Liver (tissue), 9 donors: ENCODE measurements around the gene RBMS3. TPM values are rescaled to one million over a fixed set of nuclear protein-coding genes. Genes with fewer than 3 reads are reported as not detected.

Experiments
- DNase-seq: peaks from one replicate; pipeline ENCODE4 v3.0.0-alpha.2; 2017; ENCODE audit warnings: low spot score
- H3K27ac ChIP-seq, 2 donors: one replicate each; pipeline ENCODE4 v1.7.0; 2013; ENCODE audit warnings: inconsistent platforms in 2 of 2, low read length in 2 of 2, control low read depth in 1 of 2, low read depth in 1 of 2, mild to moderate bottlenecking in 1 of 2
- H3K27me3 ChIP-seq, 4 donors: one replicate each; pipeline versions ENCODE4 v1.6.1 to v1.7.0; 2013; ENCODE audit warnings: low read length in 3 of 4, inconsistent platforms in 1 of 4, mild to moderate bottlenecking in 1 of 4, moderate library complexity in 1 of 4; ENCODE audit not compliant: control insufficient read depth in 4 of 4, insufficient read depth in 4 of 4
- H3K36me3 ChIP-seq, 4 donors: one replicate each; pipeline versions ENCODE4 v1.6.1 to v1.7.0; 2013; ENCODE audit warnings: low read length in 3 of 4, mild to moderate bottlenecking in 3 of 4, low read depth in 1 of 4, moderate library complexity in 1 of 4; ENCODE audit not compliant: control insufficient read depth in 4 of 4, insufficient read depth in 3 of 4
- H3K4me1 ChIP-seq, 4 donors: one replicate each; pipeline versions ENCODE4 v1.6.1 to v1.7.0; 2013; ENCODE audit warnings: low read length in 3 of 4, mild to moderate bottlenecking in 3 of 4, moderate library complexity in 1 of 4; ENCODE audit not compliant: control insufficient read depth in 4 of 4, insufficient read depth in 4 of 4
- H3K4me3 ChIP-seq, 3 donors: one replicate each; pipeline versions ENCODE4 v1.6.1 to v1.7.0; 2013; ENCODE audit warnings: low read length in 3 of 3, control low read depth in 1 of 3, low read depth in 1 of 3, mild to moderate bottlenecking in 1 of 3
- H3K9ac ChIP-seq, 2 donors: one replicate each; pipeline ENCODE4 v1.7.0; 2013; ENCODE audit warnings: low read length in 2 of 2, mild to moderate bottlenecking in 2 of 2, moderate library complexity in 2 of 2, control low read depth in 1 of 2, low read depth in 1 of 2
- H3K9me3 ChIP-seq, 4 donors: one replicate each; pipeline versions ENCODE4 v1.6.1 to v1.7.0; 2013; ENCODE audit warnings: low read length in 3 of 4; ENCODE audit not compliant: control insufficient read depth in 4 of 4
- EGR1 ChIP-seq, 2 donors: IDR thresholded peaks; 2 replicates each; pipeline ENCODE4 v1.6.1; 2016 to 2018; ENCODE audit warnings: antibody characterized with exemption in 2 of 2, low read depth in 2 of 2
- FOXA1 ChIP-seq: IDR thresholded peaks from 2 replicates; pipeline ENCODE4 v1.6.1; 2016; ENCODE audit warnings: antibody characterized with exemption
- GABPA ChIP-seq, 2 donors: IDR thresholded peaks in 1 of 2; conservative IDR thresholded peaks in 1 of 2; 2 replicates each; pipeline ENCODE4 v1.6.1; 2016; ENCODE audit warnings: antibody characterized with exemption in 2 of 2, mild to moderate bottlenecking in 1 of 2, moderate library complexity in 1 of 2
- HNF4A ChIP-seq, 2 donors: conservative IDR thresholded peaks; 2 replicates each; pipeline ENCODE4 v1.6.1; 2016; ENCODE audit warnings: antibody characterized with exemption in 2 of 2, mild to moderate bottlenecking in 2 of 2
- HNF4G ChIP-seq: IDR thresholded peaks from 2 replicates; pipeline ENCODE4 v1.6.1; 2016; ENCODE audit warnings: antibody characterized with exemption
- JUND ChIP-seq, 2 donors: IDR thresholded peaks; 2 replicates each; pipeline ENCODE4 v1.6.1; 2016; ENCODE audit warnings: antibody characterized with exemption in 2 of 2
- RAD21 ChIP-seq, 2 donors: IDR thresholded peaks; 2 replicates each; pipeline ENCODE4 v1.6.1; 2016; ENCODE audit warnings: antibody characterized with exemption in 2 of 2, mild to moderate bottlenecking in 2 of 2
- REST ChIP-seq: IDR thresholded peaks from 2 replicates; pipeline ENCODE4 v1.6.1; 2016; ENCODE audit warnings: antibody characterized with exemption, mild to moderate bottlenecking
- RXRA ChIP-seq, 2 donors: IDR thresholded peaks; 2 replicates each; pipeline ENCODE4 v1.6.1; 2017 to 2018; ENCODE audit warnings: antibody characterized with exemption in 2 of 2, mild to moderate bottlenecking in 1 of 2
- SP1 ChIP-seq: IDR thresholded peaks from 2 replicates; pipeline ENCODE4 v1.6.1; 2018; ENCODE audit warnings: antibody characterized with exemption, mild to moderate bottlenecking
- YY1 ChIP-seq: IDR thresholded peaks from 2 replicates; pipeline ENCODE4 v1.6.1; 2016; ENCODE audit warnings: antibody characterized with exemption, mild to moderate bottlenecking
- WGBS: extraction: QIAGEN DNeasy Blood & Tissue Kit; methylation state at CpG from one replicate; pipeline ENCODE4 v1.1.7; 2013; 5-methylcytosine and 5-hydroxymethylcytosine counted together
- polyA plus RNA-seq, 2 donors: library from polyadenylated mRNA; stranded (reverse) in 1 of 2; unstranded in 1 of 2; fragments of 200-250 nt in 1 of 2; fragments of >200 nt in 1 of 2; fragmentation: Nextera tagmentation in 1 of 2; extraction: Ambion mirVana in 1 of 2; gene quantifications; one replicate each; pipeline versions ENCODE4 v1.2.1 to v1.2.3, GENCODE V29; 2013 to 2015
- total RNA-seq, 2 donors: library from RNA; depleted of rRNA; stranded (reverse); fragments of >200 nt; gene quantifications; one replicate each; pipeline ENCODE4 v1.2.3, GENCODE V29; 2014
- TF ChIP-seq, protein P1 (sequence below): fragments of 150-350 bp; IDR thresholded peaks from 2 replicates; pipeline ENCODE4 v1.5.1; 2017; ENCODE audit warnings: improper control_type of control experiment, low read depth, low read length; ENCODE audit not compliant: missing input control
- TF ChIP-seq, protein P2 (sequence below): IDR thresholded peaks from 2 replicates; pipeline ENCODE4 v1.6.1; 2016; ENCODE audit warnings: antibody characterized with exemption
- TF ChIP-seq, protein P3 (sequence below): IDR thresholded peaks from 2 replicates; pipeline ENCODE4 v1.6.1; 2016; ENCODE audit warnings: antibody characterized with exemption
- TF ChIP-seq, protein P4 (sequence below): IDR thresholded peaks from 2 replicates; pipeline ENCODE4 v1.6.1; 2016; ENCODE audit warnings: antibody characterized with exemption
- donor health status: healthy.
- donor health status: healthy.
- donor health status: healthy.
- donor health status: healthy.
- donor health status: healthy.

Gene RBMS3
- total and polyA plus RNA-seq, 4 donors, result 1.2 to 14.9 (median 9.3) TPM

DNA sequence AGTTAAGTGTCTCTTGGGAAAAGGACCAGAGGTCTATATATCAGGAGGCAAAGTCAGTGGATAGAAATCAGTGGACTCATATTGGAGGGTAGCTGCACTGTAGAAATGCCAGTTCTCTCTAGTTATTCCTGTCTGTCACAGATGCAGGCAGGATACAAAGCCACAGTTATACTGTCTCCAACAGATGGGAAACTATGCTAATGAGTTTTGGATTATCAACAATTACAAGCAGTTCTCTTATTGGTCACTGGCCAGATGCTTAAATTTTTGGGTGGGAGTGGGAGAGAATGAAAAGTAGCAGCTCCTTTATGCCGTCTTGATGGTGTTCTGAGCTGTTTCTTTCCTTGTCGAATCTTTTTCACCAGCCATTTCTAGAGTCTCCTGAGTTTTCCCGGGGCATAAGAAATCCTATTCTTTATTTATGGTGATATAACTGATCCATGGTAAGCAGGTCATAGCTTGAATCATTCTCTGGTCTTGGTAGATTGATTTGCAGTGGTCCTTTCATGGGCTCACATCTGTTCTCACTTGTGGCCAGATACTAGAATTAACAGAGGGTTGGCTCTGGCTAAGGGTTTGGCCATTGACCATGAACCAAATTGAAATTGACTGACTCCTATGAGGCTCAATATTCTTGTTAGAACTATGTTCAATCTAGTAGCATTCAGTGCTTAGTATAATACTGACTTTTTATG is 44.6 kb upstream of the RBMS3 start:
- no peak for DNase-seq
- Histone ChIP-seq H3K27me3 (peaks cover 0 to 2% (median 0%) of the 10 kb centered on the region in 4 donors), H3K27ac (no peak overlapping the region), H3K9ac (no peak overlapping the region), H3K36me3 (no peaks in the 10 kb centered on the region), H3K4me1 (no peaks in the 10 kb centered on the region), H3K4me3 (no peak overlapping the region), H3K9me3 (no peaks in the 10 kb centered on the region)
- no peak for TF ChIP-seq RAD21 (IDR thresholded peaks at IDR 0.05)
- no peak for TF ChIP-seq FOXA1
- TF ChIP-seq SP1, result no peak
- TF ChIP-seq EGR1 (IDR thresholded peaks at IDR 0.05; ENCODE audit: low read depth in 2 of 2), result no peak
- TF ChIP-seq HNF4A (conservative IDR thresholded peaks at IDR 0.05), result no peak
- TF ChIP-seq, protein P1, sequence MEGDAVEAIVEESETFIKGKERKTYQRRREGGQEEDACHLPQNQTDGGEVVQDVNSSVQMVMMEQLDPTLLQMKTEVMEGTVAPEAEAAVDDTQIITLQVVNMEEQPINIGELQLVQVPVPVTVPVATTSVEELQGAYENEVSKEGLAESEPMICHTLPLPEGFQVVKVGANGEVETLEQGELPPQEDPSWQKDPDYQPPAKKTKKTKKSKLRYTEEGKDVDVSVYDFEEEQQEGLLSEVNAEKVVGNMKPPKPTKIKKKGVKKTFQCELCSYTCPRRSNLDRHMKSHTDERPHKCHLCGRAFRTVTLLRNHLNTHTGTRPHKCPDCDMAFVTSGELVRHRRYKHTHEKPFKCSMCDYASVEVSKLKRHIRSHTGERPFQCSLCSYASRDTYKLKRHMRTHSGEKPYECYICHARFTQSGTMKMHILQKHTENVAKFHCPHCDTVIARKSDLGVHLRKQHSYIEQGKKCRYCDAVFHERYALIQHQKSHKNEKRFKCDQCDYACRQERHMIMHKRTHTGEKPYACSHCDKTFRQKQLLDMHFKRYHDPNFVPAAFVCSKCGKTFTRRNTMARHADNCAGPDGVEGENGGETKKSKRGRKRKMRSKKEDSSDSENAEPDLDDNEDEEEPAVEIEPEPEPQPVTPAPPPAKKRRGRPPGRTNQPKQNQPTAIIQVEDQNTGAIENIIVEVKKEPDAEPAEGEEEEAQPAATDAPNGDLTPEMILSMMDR, result no peak
- no peak for TF ChIP-seq YY1
- TF ChIP-seq REST, result no peak
- no peak for TF ChIP-seq HNF4G
- no peak for TF ChIP-seq RXRA (IDR thresholded peaks at IDR 0.05)
- TF ChIP-seq, protein P2, sequence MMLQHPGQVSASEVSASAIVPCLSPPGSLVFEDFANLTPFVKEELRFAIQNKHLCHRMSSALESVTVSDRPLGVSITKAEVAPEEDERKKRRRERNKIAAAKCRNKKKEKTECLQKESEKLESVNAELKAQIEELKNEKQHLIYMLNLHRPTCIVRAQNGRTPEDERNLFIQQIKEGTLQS, result no peak
- TF ChIP-seq, protein P3, sequence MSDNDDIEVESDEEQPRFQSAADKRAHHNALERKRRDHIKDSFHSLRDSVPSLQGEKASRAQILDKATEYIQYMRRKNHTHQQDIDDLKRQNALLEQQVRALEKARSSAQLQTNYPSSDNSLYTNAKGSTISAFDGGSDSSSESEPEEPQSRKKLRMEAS, result no peak
- TF ChIP-seq, protein P4, sequence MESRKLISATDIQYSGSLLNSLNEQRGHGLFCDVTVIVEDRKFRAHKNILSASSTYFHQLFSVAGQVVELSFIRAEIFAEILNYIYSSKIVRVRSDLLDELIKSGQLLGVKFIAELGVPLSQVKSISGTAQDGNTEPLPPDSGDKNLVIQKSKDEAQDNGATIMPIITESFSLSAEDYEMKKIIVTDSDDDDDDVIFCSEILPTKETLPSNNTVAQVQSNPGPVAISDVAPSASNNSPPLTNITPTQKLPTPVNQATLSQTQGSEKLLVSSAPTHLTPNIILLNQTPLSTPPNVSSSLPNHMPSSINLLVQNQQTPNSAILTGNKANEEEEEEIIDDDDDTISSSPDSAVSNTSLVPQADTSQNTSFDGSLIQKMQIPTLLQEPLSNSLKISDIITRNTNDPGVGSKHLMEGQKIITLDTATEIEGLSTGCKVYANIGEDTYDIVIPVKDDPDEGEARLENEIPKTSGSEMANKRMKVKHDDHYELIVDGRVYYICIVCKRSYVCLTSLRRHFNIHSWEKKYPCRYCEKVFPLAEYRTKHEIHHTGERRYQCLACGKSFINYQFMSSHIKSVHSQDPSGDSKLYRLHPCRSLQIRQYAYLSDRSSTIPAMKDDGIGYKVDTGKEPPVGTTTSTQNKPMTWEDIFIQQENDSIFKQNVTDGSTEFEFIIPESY, result no peak
- no peak for TF ChIP-seq GABPA (IDR thresholded peaks at IDR 0.05 in 1 of 2, conservative IDR thresholded peaks at IDR 0.05 in 1 of 2)
- no peak for TF ChIP-seq JUND (IDR thresholded peaks at IDR 0.05)
- 90% methylated on average over 3 of the region's 3 CpGs for WGBS
